ENCODE results near the gene RABEP2. TPM values are rescaled to one million over a fixed set of nuclear protein-coding genes. Genes with fewer than 3 reads are reported as not detected.

The RABEP2 gene
- total and polyA plus RNA-seq, 2 experiments from 2014 or later, result 11.8 to 27.2 TPM

DNA sequence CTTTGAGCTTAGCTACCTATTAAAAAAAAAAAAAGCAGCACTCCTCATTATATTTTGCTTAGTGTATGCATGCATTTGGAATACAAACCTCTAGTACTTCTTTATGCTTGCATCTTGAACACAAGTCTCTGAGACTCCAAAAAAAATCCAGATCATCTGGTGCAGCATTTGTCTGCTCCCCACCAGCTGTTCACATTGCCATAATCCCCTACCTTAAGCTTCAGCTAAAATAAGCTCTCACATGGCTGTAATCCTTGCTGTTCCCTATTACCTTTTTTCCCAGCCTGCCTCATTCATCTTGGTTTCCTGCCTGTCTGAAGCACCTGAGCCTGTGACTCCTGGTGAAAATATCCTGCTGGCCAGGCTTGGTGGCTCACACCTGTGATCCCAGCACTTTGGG, 18.2 kb upstream of the RABEP2 start:
- Histone ChIP-seq H3K9me2 (ENCODE audit: insufficient read depth) (no peaks in the 10 kb centered on the region), H3K4me1 (ENCODE audit: insufficient read depth) (no peaks in the 10 kb centered on the region), H2AFZ (no peak overlapping the region), H3K27me3 (ENCODE audit: insufficient read depth) (no peaks in the 10 kb centered on the region), H3K36me3 (ENCODE audit: insufficient read depth) (no peaks in the 10 kb centered on the region), H3K79me2 (replicated peaks; ENCODE audit: insufficient read depth) (no peaks in the 10 kb centered on the region), H3K4me3 (no peak overlapping the region), H3K27ac (ENCODE audit: low read depth) (no peak overlapping the region), H4K20me1 (replicated peaks; ENCODE audit: insufficient read depth) (no peaks in the 10 kb centered on the region), H3F3A (replicated peaks; ENCODE audit: low read depth) (0 out of 2 replicates have a peak, but pooled peaks cover 2% of the 10 kb centered on the region), H3K4me2 (no peak overlapping the region)
- TF ChIP-seq JUNB (IDR thresholded peaks at IDR 0.05; ENCODE audit: unreplicated experiment), result no peak
- TF ChIP-seq EZH2phosphoT487 (IDR thresholded peaks at IDR 0.05; ENCODE audit: unreplicated experiment), result no peak
- TF ChIP-seq, protein P1, sequence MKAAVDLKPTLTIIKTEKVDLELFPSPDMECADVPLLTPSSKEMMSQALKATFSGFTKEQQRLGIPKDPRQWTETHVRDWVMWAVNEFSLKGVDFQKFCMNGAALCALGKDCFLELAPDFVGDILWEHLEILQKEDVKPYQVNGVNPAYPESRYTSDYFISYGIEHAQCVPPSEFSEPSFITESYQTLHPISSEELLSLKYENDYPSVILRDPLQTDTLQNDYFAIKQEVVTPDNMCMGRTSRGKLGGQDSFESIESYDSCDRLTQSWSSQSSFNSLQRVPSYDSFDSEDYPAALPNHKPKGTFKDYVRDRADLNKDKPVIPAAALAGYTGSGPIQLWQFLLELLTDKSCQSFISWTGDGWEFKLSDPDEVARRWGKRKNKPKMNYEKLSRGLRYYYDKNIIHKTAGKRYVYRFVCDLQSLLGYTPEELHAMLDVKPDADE (IDR thresholded peaks at IDR 0.05), result no peak
- no peak for TF ChIP-seq NANOG (IDR thresholded peaks at IDR 0.05; ENCODE audit: borderline replicate concordance)
- TF ChIP-seq CREB1 (CRISPR knock-in tag; IDR thresholded peaks at IDR 0.05; ENCODE audit: low read depth), result no peak
- TF ChIP-seq STAT1 (IDR thresholded peaks at IDR 0.05; ENCODE audit: unreplicated experiment), result no peak
- TF ChIP-seq, protein P2, sequence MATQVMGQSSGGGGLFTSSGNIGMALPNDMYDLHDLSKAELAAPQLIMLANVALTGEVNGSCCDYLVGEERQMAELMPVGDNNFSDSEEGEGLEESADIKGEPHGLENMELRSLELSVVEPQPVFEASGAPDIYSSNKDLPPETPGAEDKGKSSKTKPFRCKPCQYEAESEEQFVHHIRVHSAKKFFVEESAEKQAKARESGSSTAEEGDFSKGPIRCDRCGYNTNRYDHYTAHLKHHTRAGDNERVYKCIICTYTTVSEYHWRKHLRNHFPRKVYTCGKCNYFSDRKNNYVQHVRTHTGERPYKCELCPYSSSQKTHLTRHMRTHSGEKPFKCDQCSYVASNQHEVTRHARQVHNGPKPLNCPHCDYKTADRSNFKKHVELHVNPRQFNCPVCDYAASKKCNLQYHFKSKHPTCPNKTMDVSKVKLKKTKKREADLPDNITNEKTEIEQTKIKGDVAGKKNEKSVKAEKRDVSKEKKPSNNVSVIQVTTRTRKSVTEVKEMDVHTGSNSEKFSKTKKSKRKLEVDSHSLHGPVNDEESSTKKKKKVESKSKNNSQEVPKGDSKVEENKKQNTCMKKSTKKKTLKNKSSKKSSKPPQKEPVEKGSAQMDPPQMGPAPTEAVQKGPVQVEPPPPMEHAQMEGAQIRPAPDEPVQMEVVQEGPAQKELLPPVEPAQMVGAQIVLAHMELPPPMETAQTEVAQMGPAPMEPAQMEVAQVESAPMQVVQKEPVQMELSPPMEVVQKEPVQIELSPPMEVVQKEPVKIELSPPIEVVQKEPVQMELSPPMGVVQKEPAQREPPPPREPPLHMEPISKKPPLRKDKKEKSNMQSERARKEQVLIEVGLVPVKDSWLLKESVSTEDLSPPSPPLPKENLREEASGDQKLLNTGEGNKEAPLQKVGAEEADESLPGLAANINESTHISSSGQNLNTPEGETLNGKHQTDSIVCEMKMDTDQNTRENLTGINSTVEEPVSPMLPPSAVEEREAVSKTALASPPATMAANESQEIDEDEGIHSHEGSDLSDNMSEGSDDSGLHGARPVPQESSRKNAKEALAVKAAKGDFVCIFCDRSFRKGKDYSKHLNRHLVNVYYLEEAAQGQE (IDR thresholded peaks at IDR 0.05; ENCODE audit: unreplicated experiment), result no peak
- TF ChIP-seq, protein P3, sequence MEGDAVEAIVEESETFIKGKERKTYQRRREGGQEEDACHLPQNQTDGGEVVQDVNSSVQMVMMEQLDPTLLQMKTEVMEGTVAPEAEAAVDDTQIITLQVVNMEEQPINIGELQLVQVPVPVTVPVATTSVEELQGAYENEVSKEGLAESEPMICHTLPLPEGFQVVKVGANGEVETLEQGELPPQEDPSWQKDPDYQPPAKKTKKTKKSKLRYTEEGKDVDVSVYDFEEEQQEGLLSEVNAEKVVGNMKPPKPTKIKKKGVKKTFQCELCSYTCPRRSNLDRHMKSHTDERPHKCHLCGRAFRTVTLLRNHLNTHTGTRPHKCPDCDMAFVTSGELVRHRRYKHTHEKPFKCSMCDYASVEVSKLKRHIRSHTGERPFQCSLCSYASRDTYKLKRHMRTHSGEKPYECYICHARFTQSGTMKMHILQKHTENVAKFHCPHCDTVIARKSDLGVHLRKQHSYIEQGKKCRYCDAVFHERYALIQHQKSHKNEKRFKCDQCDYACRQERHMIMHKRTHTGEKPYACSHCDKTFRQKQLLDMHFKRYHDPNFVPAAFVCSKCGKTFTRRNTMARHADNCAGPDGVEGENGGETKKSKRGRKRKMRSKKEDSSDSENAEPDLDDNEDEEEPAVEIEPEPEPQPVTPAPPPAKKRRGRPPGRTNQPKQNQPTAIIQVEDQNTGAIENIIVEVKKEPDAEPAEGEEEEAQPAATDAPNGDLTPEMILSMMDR (conservative IDR thresholded peaks at IDR 0.05; ENCODE audit: low read depth in 2 of 2), result no peak
- no peak for TF ChIP-seq POLR2AphosphoS5 (IDR thresholded peaks at IDR 0.05; ENCODE audit: low read depth)
- no peak for TF ChIP-seq ZNF114 (CRISPR knock-in tag; IDR thresholded peaks at IDR 0.05)
- no peak for TF ChIP-seq ZNF331 (CRISPR knock-in tag; IDR thresholded peaks at IDR 0.05; ENCODE audit: low read depth)
- TF ChIP-seq, protein P4, sequence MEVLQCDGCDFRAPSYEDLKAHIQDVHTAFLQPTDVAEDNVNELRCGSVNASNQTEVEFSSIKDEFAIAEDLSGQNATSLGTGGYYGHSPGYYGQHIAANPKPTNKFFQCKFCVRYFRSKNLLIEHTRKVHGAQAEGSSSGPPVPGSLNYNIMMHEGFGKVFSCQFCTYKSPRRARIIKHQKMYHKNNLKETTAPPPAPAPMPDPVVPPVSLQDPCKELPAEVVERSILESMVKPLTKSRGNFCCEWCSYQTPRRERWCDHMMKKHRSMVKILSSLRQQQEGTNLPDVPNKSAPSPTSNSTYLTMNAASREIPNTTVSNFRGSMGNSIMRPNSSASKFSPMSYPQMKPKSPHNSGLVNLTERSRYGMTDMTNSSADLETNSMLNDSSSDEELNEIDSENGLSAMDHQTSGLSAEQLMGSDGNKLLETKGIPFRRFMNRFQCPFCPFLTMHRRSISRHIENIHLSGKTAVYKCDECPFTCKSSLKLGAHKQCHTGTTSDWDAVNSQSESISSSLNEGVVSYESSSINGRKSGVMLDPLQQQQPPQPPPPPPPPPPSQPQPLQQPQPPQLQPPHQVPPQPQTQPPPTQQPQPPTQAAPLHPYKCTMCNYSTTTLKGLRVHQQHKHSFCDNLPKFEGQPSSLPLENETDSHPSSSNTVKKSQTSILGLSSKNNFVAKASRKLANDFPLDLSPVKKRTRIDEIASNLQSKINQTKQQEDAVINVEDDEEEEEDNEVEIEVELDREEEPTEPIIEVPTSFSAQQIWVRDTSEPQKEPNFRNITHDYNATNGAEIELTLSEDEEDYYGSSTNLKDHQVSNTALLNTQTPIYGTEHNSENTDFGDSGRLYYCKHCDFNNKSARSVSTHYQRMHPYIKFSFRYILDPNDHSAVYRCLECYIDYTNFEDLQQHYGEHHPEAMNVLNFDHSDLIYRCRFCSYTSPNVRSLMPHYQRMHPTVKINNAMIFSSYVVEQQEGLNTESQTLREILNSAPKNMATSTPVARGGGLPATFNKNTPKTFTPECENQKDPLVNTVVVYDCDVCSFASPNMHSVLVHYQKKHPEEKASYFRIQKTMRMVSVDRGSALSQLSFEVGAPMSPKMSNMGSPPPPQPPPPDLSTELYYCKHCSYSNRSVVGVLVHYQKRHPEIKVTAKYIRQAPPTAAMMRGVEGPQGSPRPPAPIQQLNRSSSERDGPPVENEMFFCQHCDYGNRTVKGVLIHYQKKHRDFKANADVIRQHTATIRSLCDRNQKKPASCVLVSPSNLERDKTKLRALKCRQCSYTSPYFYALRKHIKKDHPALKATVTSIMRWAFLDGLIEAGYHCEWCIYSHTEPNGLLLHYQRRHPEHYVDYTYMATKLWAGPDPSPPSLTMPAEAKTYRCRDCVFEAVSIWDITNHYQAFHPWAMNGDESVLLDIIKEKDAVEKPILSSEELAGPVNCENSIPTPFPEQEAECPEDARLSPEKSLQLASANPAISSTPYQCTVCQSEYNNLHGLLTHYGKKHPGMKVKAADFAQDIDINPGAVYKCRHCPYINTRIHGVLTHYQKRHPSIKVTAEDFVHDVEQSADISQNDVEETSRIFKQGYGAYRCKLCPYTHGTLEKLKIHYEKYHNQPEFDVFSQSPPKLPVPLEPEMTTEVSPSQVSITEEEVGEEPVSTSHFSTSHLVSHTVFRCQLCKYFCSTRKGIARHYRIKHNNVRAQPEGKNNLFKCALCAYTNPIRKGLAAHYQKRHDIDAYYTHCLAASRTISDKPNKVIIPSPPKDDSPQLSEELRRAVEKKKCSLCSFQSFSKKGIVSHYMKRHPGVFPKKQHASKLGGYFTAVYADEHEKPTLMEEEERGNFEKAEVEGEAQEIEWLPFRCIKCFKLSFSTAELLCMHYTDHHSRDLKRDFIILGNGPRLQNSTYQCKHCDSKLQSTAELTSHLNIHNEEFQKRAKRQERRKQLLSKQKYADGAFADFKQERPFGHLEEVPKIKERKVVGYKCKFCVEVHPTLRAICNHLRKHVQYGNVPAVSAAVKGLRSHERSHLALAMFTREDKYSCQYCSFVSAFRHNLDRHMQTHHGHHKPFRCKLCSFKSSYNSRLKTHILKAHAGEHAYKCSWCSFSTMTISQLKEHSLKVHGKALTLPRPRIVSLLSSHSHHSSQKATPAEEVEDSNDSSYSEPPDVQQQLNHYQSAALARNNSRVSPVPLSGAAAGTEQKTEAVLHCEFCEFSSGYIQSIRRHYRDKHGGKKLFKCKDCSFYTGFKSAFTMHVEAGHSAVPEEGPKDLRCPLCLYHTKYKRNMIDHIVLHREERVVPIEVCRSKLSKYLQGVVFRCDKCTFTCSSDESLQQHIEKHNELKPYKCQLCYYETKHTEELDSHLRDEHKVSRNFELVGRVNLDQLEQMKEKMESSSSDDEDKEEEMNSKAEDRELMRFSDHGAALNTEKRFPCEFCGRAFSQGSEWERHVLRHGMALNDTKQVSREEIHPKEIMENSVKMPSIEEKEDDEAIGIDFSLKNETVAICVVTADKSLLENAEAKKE (CRISPR knock-in tag; IDR thresholded peaks at IDR 0.05), result no peak
- no peak for TF ChIP-seq EZH2 (IDR thresholded peaks at IDR 0.05; ENCODE audit: low read depth, unreplicated experiment)
- Mint-ChIP-seq H3K27ac (no peak overlapping the region), H3K9me3 (no peaks in the 10 kb centered on the region; the same call in 2 of the 3 replicates), H3K4me1 (peaks cover 5% of the 10 kb centered on the region; the same call in 2 of the 3 replicates), H3K27me3 (ENCODE audit: insufficient read depth, low read depth, poor library complexity) (peaks cover 9% of the 10 kb centered on the region), H3K4me3 (no peak overlapping the region), H3K36me3 (ENCODE audit: low read depth) (no peaks in the 10 kb centered on the region)
- ATAC-seq (no peak), DNase-seq (ENCODE audit: low spot score) (no peak)
